Pancreas (tissue), 10 donors: ENCODE measurements around the gene VSNL1. TPM values are rescaled to one million over a fixed set of nuclear protein-coding genes. Genes with fewer than 3 reads are reported as not detected.

Experiments used
- ATAC-seq, 4 donors: fragments of 200-7000 bp; cut with Tn5 transposase; one replicate each; pipeline versions ENCODE4 v1.8.0 to v1.9.1; 2020; ENCODE audit warnings: mild to moderate bottlenecking in 4 of 4, moderate library complexity in 4 of 4
- DNase-seq, 6 donors: peaks; one replicate each; pipeline ENCODE4 v3.0.0-alpha.2; 2020
- FAIRE-seq: peaks from 2 replicates; lab custom pipeline; 2012; peaks lifted over from hg19 to GRCh38; lab: Jason Lieb, UNC
- H3K27ac ChIP-seq, 4 donors: fragments of 200-600 bp; sonication (generic); 1 replicate in 3 of 4; 2 replicates in 1 of 4; pipeline versions ENCODE4 v1.5.0 to v1.8.0; 2020
- H3K27me3 ChIP-seq, 4 donors: fragments of 200-600 bp; one replicate each; pipeline ENCODE4 v1.8.0; 2021
- H3K36me3 ChIP-seq, 3 donors: fragments of 200-600 bp; sonication (generic) in 1 of 3; one replicate each; pipeline versions ENCODE4 v1.5.0 to v1.8.0; 2020 to 2021
- H3K4me1 ChIP-seq, 3 donors: fragments of 200-600 bp; one replicate each; pipeline ENCODE4 v1.8.0; 2021
- H3K4me3 ChIP-seq, 4 donors: fragments of 200-600 bp; sonication (generic) in 2 of 4; one replicate each; pipeline versions ENCODE4 v1.5.0 to v1.8.0; 2020 to 2021
- H3K9me3 ChIP-seq, 4 donors: fragments of 200-600 bp; one replicate each; pipeline ENCODE4 v1.8.0; 2021
- CTCF ChIP-seq, 4 donors: fragments of 200-600 bp; sonication (generic) in 3 of 4; IDR thresholded peaks; one replicate each; pipeline versions ENCODE4 v1.5.0 to v1.8.0; 2021; ENCODE audit warnings: antibody characterized with exemption in 4 of 4
- WGBS, 2 donors: extraction: QIAGEN DNeasy Blood & Tissue Kit; methylation state at CpG; one replicate each; pipeline ENCODE4 v1.1.7; 2013; 5-methylcytosine and 5-hydroxymethylcytosine counted together
- intact Hi-C, 3 donors: fragments of 100-400 bp; cut with DNase I; formaldehyde crosslinking; loops; one replicate each; pipeline versions ENCODE4 v1.11.1 to v1.14.2; 2022
- polyA plus RNA-seq, 2 donors: library from polyadenylated mRNA; stranded (reverse); fragments of 200-250 nt; gene quantifications; one replicate each; pipeline ENCODE4 v1.2.3, GENCODE V29; 2013
- total RNA-seq, 6 donors: library from RNA; stranded (reverse); fragmentation: NEBNext Ultra II Directional in 4 of 6; extraction: Animal tissue kit (Norgen Biotek cat#: 25700) in 4 of 6; gene quantifications; one replicate each; pipeline versions ENCODE4 v1.2.1 to v1.2.4, GENCODE V29; 2021 to 2023
- donor health status: healthy with polysubstance abuse.
- donor health status: DM: no; HTN: no; CAD: no; lungs with moderate emphysema.
- donor health status: DM: no; HTN: no; CAD: no.
- donor health status: control.
- donor health status: control.
- donor health status: Bipolar disorder and iron deficiency.
- donor health status: DM: yes; HTN: yes; CAD: no.
- donor health status: DM: no; HTN: no; CAD: no.
- donor health status: DM: no; HTN: no; CAD: no.
- donor health status: DM: yes; HTN: yes; CAD: no.

Gene VSNL1
- total and polyA plus RNA-seq, 8 donors: 0.09 to 2.6 (median 0.56) TPM

GRCh38 chr2:17682098-17682857, 141.8 kb downstream of the VSNL1 start:
- DNase-seq: no peak
- H3K4me3 ChIP-seq: no peak overlapping the region
- TF ChIP-seq CTCF (IDR thresholded peaks at IDR 0.05): no peak
- no peaks in the 10 kb centered on the region for H3K4me1 ChIP-seq
- no peaks in the 10 kb centered on the region for H3K9me3 ChIP-seq
- no peak for FAIRE-seq
- no peak overlapping the region for H3K27ac ChIP-seq
- no peaks in the 10 kb centered on the region for H3K27me3 ChIP-seq
- H3K36me3 ChIP-seq: peaks cover 0 to 5% (median 0%) of the 10 kb centered on the region in 3 donors
- no peak for ATAC-seq
- 90 to 93% methylated on average over 6 of the region's 6 CpGs for WGBS, 2 donors
- intact Hi-C loops: no loop called here

DNA sequence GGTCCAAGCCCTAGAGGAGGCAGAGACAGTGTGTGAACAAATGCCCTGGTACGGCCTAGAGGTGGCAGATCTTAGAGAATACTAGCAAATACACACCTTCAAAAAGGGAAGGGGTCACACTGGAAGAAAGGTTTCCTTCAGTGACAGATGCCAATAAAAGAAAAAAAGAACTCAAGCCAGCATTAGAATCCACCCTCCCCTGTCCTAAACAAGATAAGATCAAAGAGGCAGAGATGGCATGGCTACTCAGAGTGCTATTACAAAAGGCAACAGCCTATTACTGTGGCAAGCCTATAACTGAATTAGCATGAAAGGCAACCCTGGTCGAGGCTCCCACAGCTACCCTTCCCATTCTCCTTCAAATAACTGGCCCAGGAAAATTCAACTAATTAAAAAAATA, 143.5 kb downstream of the VSNL1 start:
- intact Hi-C loops: no loop called here

GRCh38 chr2:17688600-17688999, 148.1 kb downstream of the VSNL1 start:
- ATAC-seq (no peak), DNase-seq (no peak), FAIRE-seq (no peak)
- intact Hi-C loops: no loop called here
- Histone ChIP-seq H3K9me3 (no peaks in the 10 kb centered on the region), H3K4me1 (no peaks in the 10 kb centered on the region), H3K4me3 (no peak overlapping the region), H3K36me3 (peaks cover 0 to 3% (median 0%) of the 10 kb centered on the region in 3 donors), H3K27me3 (no peaks in the 10 kb centered on the region), H3K27ac (no peak overlapping the region)
- 65 to 85% methylated on average over 1 of the region's 1 CpG for WGBS, 2 donors
- no peak for TF ChIP-seq CTCF (IDR thresholded peaks at IDR 0.05)

More for the DNA sequence above, 143.5 kb downstream of the VSNL1 start:
- TF ChIP-seq CTCF (IDR thresholded peaks at IDR 0.05): no peak
- 84 to 98% methylated on average over 2 of the region's 2 CpGs for WGBS, 2 donors
- Histone ChIP-seq H3K27ac (no peak overlapping the region), H3K36me3 (peaks cover 0 to 5% (median 0%) of the 10 kb centered on the region in 3 donors), H3K27me3 (no peaks in the 10 kb centered on the region), H3K9me3 (no peaks in the 10 kb centered on the region), H3K4me1 (no peaks in the 10 kb centered on the region), H3K4me3 (no peak overlapping the region)
- FAIRE-seq (no peak), DNase-seq (no peak), ATAC-seq (no peak)

- DNase-seq (no peak), FAIRE-seq (no peak), ATAC-seq (no peak)
- H3K36me3 ChIP-seq: peaks cover 0 to 4% (median 0%) of the 10 kb centered on the region in 3 donors
- 89 to 92% methylated on average over 6 of the region's 6 CpGs for WGBS, 2 donors
- H3K9me3 ChIP-seq: no peaks in the 10 kb centered on the region
- no peak for TF ChIP-seq CTCF (IDR thresholded peaks at IDR 0.05)
- H3K4me3 ChIP-seq: no peak overlapping the region
- no peaks in the 10 kb centered on the region for H3K27me3 ChIP-seq
- no peaks in the 10 kb centered on the region for H3K4me1 ChIP-seq
- intact Hi-C loops: no loop called here
- H3K27ac ChIP-seq: no peak overlapping the region
Measured at GRCh38 chr2:17689010-17689409, 148.5 kb downstream of the VSNL1 start.

GRCh38 chr2:17690776-17691175, 150.3 kb downstream of the VSNL1 start:
- H3K9me3 ChIP-seq: no peaks in the 10 kb centered on the region
- H3K27me3 ChIP-seq: no peaks in the 10 kb centered on the region
- 96% methylated on average over 7 of the region's 7 CpGs for WGBS, 2 donors
- FAIRE-seq: no peak
- ATAC-seq: no peak
- no peak for TF ChIP-seq CTCF (IDR thresholded peaks at IDR 0.05)
- intact Hi-C loops: no loop called here
- no peak for DNase-seq
- no peak overlapping the region for H3K4me3 ChIP-seq
- no peaks in the 10 kb centered on the region for H3K4me1 ChIP-seq
- H3K27ac ChIP-seq: no peak overlapping the region
- peaks cover 0 to 14% (median 3%) of the 10 kb centered on the region in 3 donors for H3K36me3 ChIP-seq
